DMS53 treated with DMSO at 0.1 percent for 48 hours (cell line): ENCODE results near the gene RWDD1.

Experiments
- DNase-seq: peaks from one replicate; lab custom pipeline; 2025; ENCODE audit not compliant: unreplicated experiment; lab: John Stamatoyannopoulos, UW

The RWDD1 gene

GRCh38 chr6:116605935-116606334 is 34.6 kb downstream of the RWDD1 start:
- DNase-seq: no peak

- no peak for DNase-seq
Measured at GRCh38 chr6:116611056-116611455, 39.8 kb downstream of the RWDD1 start.

GRCh38 chr6:116615937-116616736 is 44.8 kb downstream of the RWDD1 start, which contains the start of gene RSPH4A:
RSPH4A (plus strand) TSS chr6:116616479; CDS start chr6:116616624, 145 bp downstream.
- DNase-seq: peak; percentile 81

DNA sequence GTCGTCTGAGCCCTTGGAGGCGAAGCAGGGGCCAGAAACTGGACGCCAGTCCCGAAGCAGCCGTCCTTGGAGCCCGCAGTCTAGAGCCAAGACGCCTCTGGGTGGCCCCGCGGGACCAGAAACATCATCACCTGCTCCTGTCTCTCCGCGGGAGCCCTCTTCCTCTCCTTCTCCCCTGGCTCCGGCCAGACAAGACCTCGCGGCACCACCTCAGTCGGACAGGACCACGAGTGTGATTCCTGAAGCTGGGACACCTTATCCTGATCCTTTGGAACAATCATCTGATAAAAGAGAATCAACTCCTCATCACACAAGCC is 45.4 kb downstream of the RWDD1 start:
- DNase-seq: peak; percentile 4

- peak; percentile 51 for DNase-seq
Measured at GRCh38 chr6:116624036-116624805, 52.9 kb downstream of the RWDD1 start.

GRCh38 chr6:116625872-116626271 is 54.6 kb downstream of the RWDD1 start:
- no peak for DNase-seq

- no peak for DNase-seq
Measured at GRCh38 chr6:116629563-116629981, 58.3 kb downstream of the RWDD1 start.

GRCh38 chr6:116631379-116631990 is 60.2 kb downstream of the RWDD1 start:
- peak; percentile 72 for DNase-seq

DNA sequence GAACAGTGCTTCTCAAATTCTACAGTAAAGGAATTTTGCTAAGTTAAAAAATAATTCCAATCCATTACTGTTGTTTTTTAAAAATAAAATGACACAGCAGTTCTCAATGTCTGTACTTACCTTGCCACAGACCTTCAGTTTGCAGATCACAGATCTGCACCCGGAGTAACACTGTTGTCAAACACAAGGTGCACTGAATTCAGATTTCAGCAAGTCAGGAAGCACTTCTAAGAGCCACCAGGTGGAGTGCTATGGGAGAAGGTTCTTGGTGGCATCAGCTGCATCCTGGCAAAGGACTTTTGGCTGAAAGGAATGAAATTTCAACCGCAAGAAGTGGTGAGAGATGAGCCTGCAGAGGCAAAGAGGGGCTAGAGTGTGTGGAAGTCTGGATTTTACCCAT is 62.4 kb downstream of the RWDD1 start:
- peak; percentile 15 for DNase-seq
